Neural crest cell (in vitro differentiated cells): ENCODE measurements around the gene CCDC177. TPM values are rescaled to one million over a fixed set of nuclear protein-coding genes. Genes with fewer than 3 reads are reported as not detected.

Experiments
- DNase-seq: peaks from one replicate; pipeline ENCODE4 v3.0.0; 2021; ENCODE audit warnings: low read depth, mixed read lengths, low spot score
- H3K27ac Mint-ChIP-seq: one replicate; pipeline ENCODE4 v1.8.0; 2021; ENCODE audit warnings: mild to moderate bottlenecking, mixed read lengths; ENCODE audit not compliant: unreplicated experiment
- H3K27me3 Mint-ChIP-seq: 2 replicates; pipeline ENCODE4 v1.8.0; 2021; ENCODE audit warnings: low read depth, mild to moderate bottlenecking, mixed read lengths
- H3K36me3 Mint-ChIP-seq: 2 replicates; pipeline ENCODE4 v1.8.0; 2021; ENCODE audit warnings: low read depth, mild to moderate bottlenecking, mixed read lengths
- H3K4me1 Mint-ChIP-seq: 2 replicates; pipeline ENCODE4 v1.8.0; 2021; ENCODE audit warnings: mixed read lengths
- H3K4me3 Mint-ChIP-seq: one replicate; pipeline ENCODE4 v1.8.0; 2021; ENCODE audit warnings: mild to moderate bottlenecking, mixed read lengths
- H3K9me3 Mint-ChIP-seq: 2 replicates; pipeline ENCODE4 v1.8.0; 2021; ENCODE audit warnings: mixed read lengths
- CTCF ChIP-seq: fragments of 200-600 bp; sonication (generic); conservative IDR thresholded peaks from 2 replicates; pipeline ENCODE4 v1.5.0; 2021; ENCODE audit warnings: antibody characterized with exemption, mild to moderate bottlenecking
- total RNA-seq: library from RNA; stranded (reverse); gene quantifications from 2 replicates; pipeline ENCODE4 v1.2.1, GENCODE V29; 2021

Gene CCDC177
- total RNA-seq, 1 donor from 2014 or later, result 7.7 TPM

DNA sequence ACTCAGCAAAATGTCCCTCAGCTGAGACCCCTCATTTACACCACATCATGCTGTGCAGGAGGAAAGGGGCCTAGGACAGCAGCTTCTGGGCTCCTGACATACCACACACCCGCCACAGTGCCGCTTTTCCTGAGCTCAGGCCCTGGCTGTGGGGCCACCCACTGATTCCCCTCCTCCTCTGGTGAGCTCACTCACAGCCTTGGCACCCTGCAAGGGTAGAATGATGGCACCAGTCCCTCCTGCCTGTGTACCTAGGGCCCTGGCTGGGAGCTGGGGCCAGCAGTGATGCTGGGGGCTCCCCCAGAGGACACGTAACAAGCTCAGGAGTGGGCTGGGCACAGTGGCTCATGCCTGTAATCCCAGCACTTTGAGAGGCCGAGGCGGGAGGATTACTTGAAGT lies 45.7 kb downstream of the CCDC177 start:
- peaks cover 19% of the 10 kb centered on the region for H3K27me3 Mint-ChIP-seq
- DNase-seq, result no peak
- no peaks in the 10 kb centered on the region for H3K9me3 Mint-ChIP-seq
- no peak overlapping the region for H3K27ac Mint-ChIP-seq
- no peaks in the 10 kb centered on the region for H3K36me3 Mint-ChIP-seq
- H3K4me1 Mint-ChIP-seq, result no peaks in the 10 kb centered on the region
- TF ChIP-seq CTCF, result no peak
- H3K4me3 Mint-ChIP-seq, result no peak overlapping the region

DNA sequence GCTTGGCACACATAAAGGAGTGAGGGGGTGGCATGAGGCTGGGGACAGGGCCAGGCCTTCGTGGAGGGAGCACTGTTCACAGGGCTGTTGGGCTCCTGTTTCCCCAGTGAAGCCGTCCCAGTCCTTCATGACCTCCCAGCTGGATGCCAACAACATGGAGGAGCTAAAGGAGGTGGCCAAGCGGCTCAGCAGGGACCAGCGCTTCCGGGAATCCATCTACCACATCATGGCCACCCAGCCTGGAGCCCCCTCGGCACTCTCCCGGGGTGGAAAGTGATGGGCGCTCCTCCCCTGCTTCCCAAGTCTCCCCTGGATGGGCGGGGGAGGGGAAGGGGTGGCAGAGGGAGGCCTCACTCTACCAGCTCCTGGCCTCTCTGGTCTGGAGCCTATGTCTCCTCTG lies 46.5 kb downstream of the CCDC177 start:
- Mint-ChIP-seq H3K9me3 (no peaks in the 10 kb centered on the region), H3K27me3 (peaks cover 18% of the 10 kb centered on the region), H3K4me1 (no peaks in the 10 kb centered on the region), H3K36me3 (no peaks in the 10 kb centered on the region), H3K4me3 (no peak overlapping the region), H3K27ac (no peak overlapping the region)
- TF ChIP-seq CTCF, result no peak
- no peak for DNase-seq

DNA sequence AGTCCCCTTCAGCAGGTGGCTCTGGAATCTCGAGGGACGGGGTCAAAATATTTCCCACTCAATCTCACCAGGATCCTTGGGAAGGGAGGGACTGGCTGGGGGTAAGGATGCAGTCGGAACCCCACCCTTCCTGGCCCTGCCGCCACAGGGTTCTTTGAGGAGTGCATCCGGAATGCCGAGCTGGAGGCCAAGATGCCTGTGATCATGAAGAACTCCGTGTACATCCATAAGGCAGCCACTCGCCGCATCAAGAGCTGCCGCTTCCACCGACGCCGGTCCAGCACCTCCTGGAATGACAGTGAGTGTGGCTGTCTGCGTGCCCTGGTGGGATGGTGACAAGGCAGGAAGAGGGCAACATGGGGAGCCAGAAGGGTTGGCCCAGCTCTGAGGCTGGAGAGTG lies 47.0 kb downstream of the CCDC177 start:
- Mint-ChIP-seq H3K9me3 (no peaks in the 10 kb centered on the region), H3K4me3 (no peak overlapping the region), H3K4me1 (no peaks in the 10 kb centered on the region), H3K27me3 (peaks cover 15% of the 10 kb centered on the region), H3K27ac (no peak overlapping the region), H3K36me3 (no peaks in the 10 kb centered on the region)
- DNase-seq, result no peak
- TF ChIP-seq CTCF, result no peak

DNA sequence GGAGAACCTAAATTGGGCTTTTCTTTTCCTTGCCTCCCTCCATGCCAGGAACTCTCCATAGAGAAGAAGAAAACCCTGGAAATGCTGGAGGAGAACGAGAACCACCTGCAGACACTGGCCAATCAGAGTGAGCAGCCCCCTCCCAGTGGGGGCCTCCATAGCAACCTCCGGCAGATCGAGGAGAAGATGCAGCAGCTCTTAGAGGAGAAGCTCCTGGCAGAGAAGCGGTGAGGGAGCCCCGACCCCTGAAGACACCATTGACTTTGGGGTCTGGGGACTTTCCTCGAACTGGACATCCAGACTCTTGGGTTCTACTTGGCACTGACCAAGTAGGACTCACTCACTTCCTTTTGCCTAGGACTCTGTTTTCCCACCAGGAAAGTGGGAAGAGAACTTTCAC lies 48.8 kb downstream of the CCDC177 start:
- H3K4me3 Mint-ChIP-seq, result no peak overlapping the region
- no peak overlapping the region for H3K27ac Mint-ChIP-seq
- no peaks in the 10 kb centered on the region for H3K9me3 Mint-ChIP-seq
- H3K27me3 Mint-ChIP-seq, result peaks cover 10% of the 10 kb centered on the region
- H3K36me3 Mint-ChIP-seq, result no peaks in the 10 kb centered on the region
- DNase-seq, result no peak
- TF ChIP-seq CTCF, result no peak
- H3K4me1 Mint-ChIP-seq, result no peaks in the 10 kb centered on the region

GRCh38 chr14:69522026-69522425 lies 52.6 kb downstream of the CCDC177 start:
- H3K4me3 Mint-ChIP-seq, result no peak overlapping the region
- TF ChIP-seq CTCF, result no peak
- no peaks in the 10 kb centered on the region for H3K4me1 Mint-ChIP-seq
- peaks cover 10% of the 10 kb centered on the region for H3K27me3 Mint-ChIP-seq
- DNase-seq, result no peak
- H3K9me3 Mint-ChIP-seq, result no peaks in the 10 kb centered on the region
- H3K36me3 Mint-ChIP-seq, result no peaks in the 10 kb centered on the region
- H3K27ac Mint-ChIP-seq, result no peak overlapping the region

Other genes with a start within 250 kb of the CCDC177 start
- 456 and 488 TPM in 2 replicates for gene ERH, start 176.6 kb downstream of the CCDC177 start, total RNA-seq
- gene SLC39A9, start 176.2 kb downstream of the CCDC177 start, total RNA-seq, result 53.4 and 54.1 TPM in 2 replicates
- 0.14 TPM in 1 of 2 replicates, not detected in the other for gene PLEKHD1, start 90.1 kb downstream of the CCDC177 start, total RNA-seq
- gene SUSD6, start 36.7 kb upstream of the CCDC177 start, total RNA-seq, result 12.9 and 13.7 TPM in 2 replicates
- gene SRSF5, start 192.3 kb upstream of the CCDC177 start, total RNA-seq, result 356 and 377 TPM in 2 replicates
- not detected in 2 replicates for gene SLC10A1, start 222.4 kb upstream of the CCDC177 start, total RNA-seq